GM23338 (cell line): ENCODE results near the gene CXCL9. TPM values are rescaled to one million over a fixed set of nuclear protein-coding genes. Genes with fewer than 3 reads are reported as not detected.
A peak's percentile ranks its signal among the peaks of the same experiment; 100 is the strongest.
"Not testable (repeated sequence)": the region's sequence is repeated elsewhere in the genome, so short reads cannot be mapped to it uniquely, and the experiment has no call there.

ENCODE experiments used
- ATAC-seq: fragments of 200-7000 bp; cut with Tn5 transposase; 3 replicates; pipeline ENCODE4 v1.9.1; 2020
- DNase-seq: peaks from one replicate; pipeline ENCODE4 v3.0.0-alpha.2; 2015; ENCODE audit warnings: low spot score
- H2AFZ ChIP-seq: fragments of 200-600 bp; sonication (generic); 2 replicates; pipeline ENCODE4 v1.8.0; 2016; ENCODE audit warnings: antibody characterized with exemption, mild to moderate bottlenecking, moderate library complexity
- H3F3A ChIP-seq: fragments of 200-600 bp; sonication (generic); replicated peaks from 2 replicates; pipeline ENCODE4 v1.8.0; 2017; ENCODE audit warnings: antibody characterized with exemption, mixed run types, low read depth
- H3K27ac ChIP-seq: fragments of 200-600 bp; sonication (generic); 2 replicates; pipeline ENCODE4 v1.6.1; 2016; ENCODE audit warnings: low read depth
- H3K27me3 ChIP-seq: fragments of 200-600 bp; sonication (generic); 2 replicates; pipeline ENCODE4 v1.8.0; 2016; ENCODE audit warnings: mild to moderate bottlenecking, mixed run types, moderate library complexity; ENCODE audit not compliant: insufficient read depth
- H3K36me3 ChIP-seq: fragments of 200-600 bp; sonication (generic); 2 replicates; pipeline ENCODE4 v1.8.0; 2016; ENCODE audit warnings: mild to moderate bottlenecking; ENCODE audit not compliant: insufficient read depth
- H3K4me1 ChIP-seq: fragments of 200-600 bp; sonication (generic); 2 replicates; pipeline ENCODE4 v1.8.0; 2016; ENCODE audit warnings: mild to moderate bottlenecking, moderate library complexity; ENCODE audit not compliant: insufficient read depth
- H3K4me2 ChIP-seq: fragments of 200-600 bp; sonication (generic); 2 replicates; pipeline ENCODE4 v1.7.1; 2017; ENCODE audit warnings: mixed run types
- H3K4me3 ChIP-seq: fragments of 200-600 bp; sonication (generic); 2 replicates; pipeline ENCODE4 v1.6.1; 2016; ENCODE audit warnings: mixed run types
- H3K79me2 ChIP-seq: fragments of 200-600 bp; sonication (generic); replicated peaks from 2 replicates; pipeline ENCODE4 v1.8.0; 2017; ENCODE audit warnings: mild to moderate bottlenecking; ENCODE audit not compliant: insufficient read depth
- H3K9me2 ChIP-seq: fragments of 200-600 bp; sonication (generic); 2 replicates; pipeline ENCODE4 v1.8.0; 2017; ENCODE audit not compliant: insufficient read depth
- H4K20me1 ChIP-seq: fragments of 200-600 bp; sonication (generic); replicated peaks from 2 replicates; pipeline ENCODE4 v1.8.0; 2017; ENCODE audit warnings: mild to moderate bottlenecking; ENCODE audit not compliant: insufficient read depth
- H3K27ac Mint-ChIP-seq: 2 replicates; pipeline ENCODE4 v1.8.0; 2020; ENCODE audit warnings: inconsistent platforms, mild to moderate bottlenecking, moderate library complexity, mixed read lengths
- H3K27me3 Mint-ChIP-seq: 3 replicates; pipeline ENCODE4 v1.8.0; 2022; ENCODE audit warnings: low read depth, mild to moderate bottlenecking, moderate library complexity, mixed read lengths, inconsistent platforms; ENCODE audit not compliant: insufficient read depth, poor library complexity
- H3K36me3 Mint-ChIP-seq: 3 replicates; pipeline ENCODE4 v1.8.0; 2021; ENCODE audit warnings: low read depth, mild to moderate bottlenecking, inconsistent platforms, moderate library complexity, mixed read lengths
- H3K4me1 Mint-ChIP-seq: 3 replicates; pipeline ENCODE4 v1.8.0; 2020; ENCODE audit warnings: mild to moderate bottlenecking, inconsistent platforms, mixed read lengths
- H3K4me3 Mint-ChIP-seq: 3 replicates; pipeline ENCODE4 v1.8.0; 2021; ENCODE audit warnings: moderate library complexity, mild to moderate bottlenecking, inconsistent platforms, mixed read lengths
- H3K9me3 Mint-ChIP-seq: 3 replicates; pipeline ENCODE4 v1.8.0; 2020; ENCODE audit warnings: moderate library complexity, mild to moderate bottlenecking, inconsistent platforms, mixed read lengths
- CREB1 ChIP-seq: fragments of 250-450 bp; sonication (Bioruptor Pico); IDR thresholded peaks from 2 replicates; pipeline ENCODE4 v1.5.0; 2020; ENCODE audit warnings: low read depth, mild to moderate bottlenecking, moderate library complexity
- NANOG ChIP-seq: IDR thresholded peaks from 2 replicates; pipeline ENCODE4 v1.6.1; 2016; ENCODE audit warnings: antibody characterized with exemption, borderline replicate concordance
- ZNF114 ChIP-seq: fragments of 250-450 bp; sonication (Bioruptor Pico); IDR thresholded peaks from 2 replicates; pipeline ENCODE4 v1.5.0; 2020; ENCODE audit warnings: mild to moderate bottlenecking, moderate library complexity
- ZNF462 ChIP-seq: fragments of 250-450 bp; sonication (Bioruptor Pico); IDR thresholded peaks from 2 replicates; pipeline ENCODE4 v1.5.0; 2020; ENCODE audit warnings: mild to moderate bottlenecking, moderate library complexity
- polyA plus RNA-seq: library from polyadenylated mRNA; unstranded; fragments of >200 nt; fragmentation: Nextera tagmentation; extraction: Ambion mirVana; gene quantifications from 2 replicates; pipeline ENCODE4 v1.2.1, GENCODE V29; 2016
- total RNA-seq: library from RNA; depleted of rRNA; stranded (reverse); fragments of >200 nt; shearing (Covaris generic); gene quantifications from 2 replicates; pipeline ENCODE4 v1.2.3, GENCODE V29; 2014
- TF ChIP-seq, protein P1 (sequence below), 2 experiments: fragments of 200-600 bp in 1 of 2; sonication (generic) in 1 of 2; conservative IDR thresholded peaks; 2 replicates each; pipeline versions ENCODE4 v1.5.1 to v1.6.1; 2016 to 2017; ENCODE audit warnings: antibody characterized with exemption in 2 of 2, low read depth in 2 of 2, mild to moderate bottlenecking in 2 of 2, moderate library complexity in 1 of 2
- TF ChIP-seq, protein P2 (sequence below): IDR thresholded peaks from one replicate; pipeline ENCODE4 v1.6.1; 2018; ENCODE audit warnings: antibody characterized with exemption; ENCODE audit not compliant: unreplicated experiment

The CXCL9 gene
- total and polyA plus RNA-seq, 2 experiments from 2014 or later, result not detected

DNA sequence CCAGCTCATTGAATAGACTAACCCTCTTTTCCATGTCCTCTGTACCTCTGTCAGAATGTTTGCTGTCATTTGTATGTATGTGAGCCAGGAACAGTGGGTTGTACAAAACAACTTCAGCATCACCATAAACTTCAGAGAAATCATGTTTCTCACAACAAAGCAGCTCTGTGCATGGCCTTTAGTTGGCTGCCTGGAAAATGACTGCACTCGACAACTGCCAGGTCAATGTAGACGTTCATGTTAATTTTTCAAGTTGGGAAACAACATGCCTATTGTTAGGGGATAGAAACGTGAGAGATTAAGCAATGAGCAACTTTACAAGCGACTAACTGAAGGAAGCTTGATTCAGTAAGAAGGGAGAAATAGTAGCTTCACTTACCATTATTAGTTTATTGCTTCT, 46.4 kb upstream of the CXCL9 start:
- no peaks in the 10 kb centered on the region for H3K27me3 ChIP-seq
- H3K4me3 ChIP-seq, result no peak overlapping the region
- H3K27ac Mint-ChIP-seq, result no peak overlapping the region
- peaks cover 23% of the 10 kb centered on the region for H3K4me1 Mint-ChIP-seq
- DNase-seq (no peak), ATAC-seq (no peak)
- peaks cover 6% of the 10 kb centered on the region for H3K27me3 Mint-ChIP-seq
- no peak overlapping the region for H3K27ac ChIP-seq
- peaks cover 24% of the 10 kb centered on the region for H3K4me1 ChIP-seq
- H3K4me3 Mint-ChIP-seq, result no peak overlapping the region
- H3K9me3 Mint-ChIP-seq, result no peaks in the 10 kb centered on the region
- TF ChIP-seq, protein P1, sequence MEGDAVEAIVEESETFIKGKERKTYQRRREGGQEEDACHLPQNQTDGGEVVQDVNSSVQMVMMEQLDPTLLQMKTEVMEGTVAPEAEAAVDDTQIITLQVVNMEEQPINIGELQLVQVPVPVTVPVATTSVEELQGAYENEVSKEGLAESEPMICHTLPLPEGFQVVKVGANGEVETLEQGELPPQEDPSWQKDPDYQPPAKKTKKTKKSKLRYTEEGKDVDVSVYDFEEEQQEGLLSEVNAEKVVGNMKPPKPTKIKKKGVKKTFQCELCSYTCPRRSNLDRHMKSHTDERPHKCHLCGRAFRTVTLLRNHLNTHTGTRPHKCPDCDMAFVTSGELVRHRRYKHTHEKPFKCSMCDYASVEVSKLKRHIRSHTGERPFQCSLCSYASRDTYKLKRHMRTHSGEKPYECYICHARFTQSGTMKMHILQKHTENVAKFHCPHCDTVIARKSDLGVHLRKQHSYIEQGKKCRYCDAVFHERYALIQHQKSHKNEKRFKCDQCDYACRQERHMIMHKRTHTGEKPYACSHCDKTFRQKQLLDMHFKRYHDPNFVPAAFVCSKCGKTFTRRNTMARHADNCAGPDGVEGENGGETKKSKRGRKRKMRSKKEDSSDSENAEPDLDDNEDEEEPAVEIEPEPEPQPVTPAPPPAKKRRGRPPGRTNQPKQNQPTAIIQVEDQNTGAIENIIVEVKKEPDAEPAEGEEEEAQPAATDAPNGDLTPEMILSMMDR (conservative IDR thresholded peaks at IDR 0.05; ENCODE audit: low read depth in 2 of 2), result no peak
- TF ChIP-seq NANOG (no peak), ZNF114 (no peak), ZNF462 (no peak), CREB1 (no peak)
- TF ChIP-seq, protein P2, sequence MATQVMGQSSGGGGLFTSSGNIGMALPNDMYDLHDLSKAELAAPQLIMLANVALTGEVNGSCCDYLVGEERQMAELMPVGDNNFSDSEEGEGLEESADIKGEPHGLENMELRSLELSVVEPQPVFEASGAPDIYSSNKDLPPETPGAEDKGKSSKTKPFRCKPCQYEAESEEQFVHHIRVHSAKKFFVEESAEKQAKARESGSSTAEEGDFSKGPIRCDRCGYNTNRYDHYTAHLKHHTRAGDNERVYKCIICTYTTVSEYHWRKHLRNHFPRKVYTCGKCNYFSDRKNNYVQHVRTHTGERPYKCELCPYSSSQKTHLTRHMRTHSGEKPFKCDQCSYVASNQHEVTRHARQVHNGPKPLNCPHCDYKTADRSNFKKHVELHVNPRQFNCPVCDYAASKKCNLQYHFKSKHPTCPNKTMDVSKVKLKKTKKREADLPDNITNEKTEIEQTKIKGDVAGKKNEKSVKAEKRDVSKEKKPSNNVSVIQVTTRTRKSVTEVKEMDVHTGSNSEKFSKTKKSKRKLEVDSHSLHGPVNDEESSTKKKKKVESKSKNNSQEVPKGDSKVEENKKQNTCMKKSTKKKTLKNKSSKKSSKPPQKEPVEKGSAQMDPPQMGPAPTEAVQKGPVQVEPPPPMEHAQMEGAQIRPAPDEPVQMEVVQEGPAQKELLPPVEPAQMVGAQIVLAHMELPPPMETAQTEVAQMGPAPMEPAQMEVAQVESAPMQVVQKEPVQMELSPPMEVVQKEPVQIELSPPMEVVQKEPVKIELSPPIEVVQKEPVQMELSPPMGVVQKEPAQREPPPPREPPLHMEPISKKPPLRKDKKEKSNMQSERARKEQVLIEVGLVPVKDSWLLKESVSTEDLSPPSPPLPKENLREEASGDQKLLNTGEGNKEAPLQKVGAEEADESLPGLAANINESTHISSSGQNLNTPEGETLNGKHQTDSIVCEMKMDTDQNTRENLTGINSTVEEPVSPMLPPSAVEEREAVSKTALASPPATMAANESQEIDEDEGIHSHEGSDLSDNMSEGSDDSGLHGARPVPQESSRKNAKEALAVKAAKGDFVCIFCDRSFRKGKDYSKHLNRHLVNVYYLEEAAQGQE, result no peak
- no peaks in the 10 kb centered on the region for H3K36me3 Mint-ChIP-seq
- H3K9me2 ChIP-seq, result no peaks in the 10 kb centered on the region
- H3K36me3 ChIP-seq, result no peaks in the 10 kb centered on the region
- no peaks in the 10 kb centered on the region for H4K20me1 ChIP-seq
- H2AFZ ChIP-seq, result no peak overlapping the region
- no peaks in the 10 kb centered on the region for H3K79me2 ChIP-seq
- H3K4me2 ChIP-seq, result peak overlapping the region; percentile 30; the same call in 1 of the 2 replicates
- no peaks in the 10 kb centered on the region for H3F3A ChIP-seq

- ATAC-seq, H3K4me3 Mint-ChIP-seq, H3K9me3 Mint-ChIP-seq, DNase-seq, H3K27me3 ChIP-seq, H3K9me2 ChIP-seq, H3K27ac Mint-ChIP-seq, H3K27ac ChIP-seq, H3K4me2 ChIP-seq, H3F3A ChIP-seq, H3K79me2 ChIP-seq, H3K27me3 Mint-ChIP-seq, H4K20me1 ChIP-seq, H3K4me3 ChIP-seq, H3K36me3 ChIP-seq, H3K36me3 Mint-ChIP-seq, H2AFZ ChIP-seq: not testable (repeated sequence)
- peaks cover 14% of the 10 kb centered on the region for H3K4me1 Mint-ChIP-seq
- peaks cover 15% of the 10 kb centered on the region for H3K4me1 ChIP-seq
Measured at GRCh38 chr4:76050560-76051050, 43.3 kb upstream of the CXCL9 start.
